BJ (cell line): ENCODE results near the gene MVD. TPM values are rescaled to one million over a fixed set of nuclear protein-coding genes. Genes with fewer than 3 reads are reported as not detected.

ENCODE experiments used
- CTCF ChIA-PET: fragments of 350-600 bp; formaldehyde crosslinking; extraction: SDS; loops from one replicate; lab custom pipeline; 2021; ENCODE audit warnings: antibody characterized with exemption, inconsistent platforms; lab: Yijun Ruan, JAX
- POLR2A ChIA-PET: fragments of 300-600 bp; sonication (Branson Sonifier 250); formaldehyde crosslinking; extraction: SDS; loops from one replicate; lab custom pipeline; 2021; ENCODE audit warnings: antibody characterized with exemption; lab: Charles Lee
- DNase-seq: peaks from one replicate; pipeline ENCODE4 v3.0.0-alpha.2; 2011; ENCODE audit warnings: low read depth
- H3K27me3 ChIP-seq: 2 replicates; pipeline ENCODE4 v1.6.0; 2011; ENCODE audit warnings: low read length; ENCODE audit not compliant: control insufficient read depth, insufficient read depth
- H3K36me3 ChIP-seq: 2 replicates; pipeline ENCODE4 v1.5.1; 2011; ENCODE audit warnings: low read length; ENCODE audit not compliant: control insufficient read depth, insufficient read depth
- H3K4me3 ChIP-seq: 2 replicates; pipeline ENCODE4 v1.5.1; 2011; ENCODE audit warnings: low read depth, mild to moderate bottlenecking, control low read depth, low read length
- polyA plus RNA-seq: library from polyadenylated mRNA; depleted of rRNA; stranded (reverse); fragments of >200 nt; gene quantifications from 2 replicates; pipeline ENCODE4 v1.2.3, GENCODE V29; 2011
- TF ChIP-seq, protein P1 (sequence below): IDR thresholded peaks from 2 replicates; pipeline ENCODE4 v1.5.1; 2011; ENCODE audit warnings: low read depth, mild to moderate bottlenecking, control low read depth, inconsistent platforms, low read length, moderate library complexity; ENCODE audit not compliant: insufficient read depth

The MVD gene
- polyA plus RNA-seq, 1 experiment, result 17.4 TPM

DNA sequence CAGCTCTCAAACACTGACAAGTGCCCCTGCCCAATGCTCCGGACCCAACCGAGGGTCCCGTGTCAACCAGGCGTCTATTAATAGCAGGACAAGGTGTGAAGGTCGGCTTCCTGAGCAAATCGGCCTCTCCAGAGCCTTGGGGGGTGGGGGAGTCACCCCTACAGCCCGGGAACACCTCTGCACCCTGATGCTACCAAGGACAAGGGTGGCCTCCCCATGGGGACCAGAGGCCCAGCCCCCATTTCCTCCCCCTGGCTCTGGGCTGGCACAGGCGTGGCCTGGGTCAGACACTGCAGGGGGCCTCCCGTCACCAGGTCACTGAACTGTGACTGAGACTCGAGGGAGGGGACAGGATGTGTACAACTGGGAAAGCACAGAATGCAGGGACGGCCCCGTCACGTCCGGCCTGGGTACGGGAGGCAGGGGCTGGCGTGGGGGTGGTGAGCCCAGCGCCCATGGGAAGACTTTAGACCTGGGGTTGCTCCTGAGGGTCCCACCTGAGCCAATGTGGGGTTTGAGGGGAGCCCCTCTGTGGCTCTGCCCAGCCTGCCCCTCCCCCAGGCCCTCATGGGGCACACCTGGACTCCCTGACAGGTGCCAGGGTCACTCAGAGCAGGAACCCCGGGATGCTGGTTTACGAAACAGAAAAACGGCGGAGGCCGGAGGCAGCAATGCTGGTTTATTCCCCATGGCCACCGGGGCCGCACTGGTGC is 11.5 kb downstream of the MVD start:
- ChIA-PET POLR2A (no interaction called here), CTCF (interaction anchor here (0.5 kb wide), 1 partner anchor 13 kb away, joined by 4 read pairs; no protein-coding TSS in a partner anchor)
- Histone ChIP-seq H3K36me3 (peaks cover 6% of the 10 kb centered on the region), H3K4me3 (peak overlapping the region; percentile 86), H3K27me3 (no peaks in the 10 kb centered on the region)
- DNase-seq, result no peak
- TF ChIP-seq, protein P1, sequence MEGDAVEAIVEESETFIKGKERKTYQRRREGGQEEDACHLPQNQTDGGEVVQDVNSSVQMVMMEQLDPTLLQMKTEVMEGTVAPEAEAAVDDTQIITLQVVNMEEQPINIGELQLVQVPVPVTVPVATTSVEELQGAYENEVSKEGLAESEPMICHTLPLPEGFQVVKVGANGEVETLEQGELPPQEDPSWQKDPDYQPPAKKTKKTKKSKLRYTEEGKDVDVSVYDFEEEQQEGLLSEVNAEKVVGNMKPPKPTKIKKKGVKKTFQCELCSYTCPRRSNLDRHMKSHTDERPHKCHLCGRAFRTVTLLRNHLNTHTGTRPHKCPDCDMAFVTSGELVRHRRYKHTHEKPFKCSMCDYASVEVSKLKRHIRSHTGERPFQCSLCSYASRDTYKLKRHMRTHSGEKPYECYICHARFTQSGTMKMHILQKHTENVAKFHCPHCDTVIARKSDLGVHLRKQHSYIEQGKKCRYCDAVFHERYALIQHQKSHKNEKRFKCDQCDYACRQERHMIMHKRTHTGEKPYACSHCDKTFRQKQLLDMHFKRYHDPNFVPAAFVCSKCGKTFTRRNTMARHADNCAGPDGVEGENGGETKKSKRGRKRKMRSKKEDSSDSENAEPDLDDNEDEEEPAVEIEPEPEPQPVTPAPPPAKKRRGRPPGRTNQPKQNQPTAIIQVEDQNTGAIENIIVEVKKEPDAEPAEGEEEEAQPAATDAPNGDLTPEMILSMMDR, result no peak

DNA sequence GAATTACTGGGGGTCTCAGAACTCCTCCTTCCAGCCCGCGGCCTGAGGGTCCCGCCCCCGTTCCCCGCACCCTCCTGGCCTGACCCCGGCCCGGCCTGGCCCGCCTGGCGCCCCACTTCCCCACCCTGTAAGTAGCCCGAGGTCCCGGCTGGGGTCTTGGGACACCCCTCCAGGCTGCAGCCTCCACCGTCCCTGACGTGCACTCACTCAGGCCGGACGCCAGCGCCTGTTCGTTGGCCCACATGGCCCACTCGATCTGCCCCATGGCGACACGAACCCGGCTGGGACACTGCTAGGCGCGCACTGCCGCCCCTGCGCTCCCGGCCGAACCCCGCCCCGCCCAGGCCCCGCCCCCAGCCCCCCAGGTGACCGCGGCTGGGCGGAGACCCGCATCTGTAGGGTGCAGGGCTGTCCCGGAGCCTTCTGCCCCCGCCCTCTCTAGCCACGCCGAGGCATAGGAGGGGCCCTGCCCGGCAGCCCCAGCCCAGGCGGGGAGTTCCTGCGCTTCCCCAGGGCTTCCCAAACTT is 12.1 kb downstream of the MVD start, which contains the start of gene CYBA:
CYBA (minus strand) TSS at position 305 of the 527 bp plus-strand sequence; CDS start at position 265, 40 bp downstream.
- ChIA-PET CTCF (no interaction called here), POLR2A (no interaction called here)
- TF ChIP-seq, protein P1, result no peak
- Histone ChIP-seq H3K4me3 (peak within 1 kb of the TSS; percentile 86), H3K36me3 (peaks cover 6% of the 10 kb centered on the region), H3K27me3 (no peaks in the 10 kb centered on the region)
- no peak for DNase-seq

DNA sequence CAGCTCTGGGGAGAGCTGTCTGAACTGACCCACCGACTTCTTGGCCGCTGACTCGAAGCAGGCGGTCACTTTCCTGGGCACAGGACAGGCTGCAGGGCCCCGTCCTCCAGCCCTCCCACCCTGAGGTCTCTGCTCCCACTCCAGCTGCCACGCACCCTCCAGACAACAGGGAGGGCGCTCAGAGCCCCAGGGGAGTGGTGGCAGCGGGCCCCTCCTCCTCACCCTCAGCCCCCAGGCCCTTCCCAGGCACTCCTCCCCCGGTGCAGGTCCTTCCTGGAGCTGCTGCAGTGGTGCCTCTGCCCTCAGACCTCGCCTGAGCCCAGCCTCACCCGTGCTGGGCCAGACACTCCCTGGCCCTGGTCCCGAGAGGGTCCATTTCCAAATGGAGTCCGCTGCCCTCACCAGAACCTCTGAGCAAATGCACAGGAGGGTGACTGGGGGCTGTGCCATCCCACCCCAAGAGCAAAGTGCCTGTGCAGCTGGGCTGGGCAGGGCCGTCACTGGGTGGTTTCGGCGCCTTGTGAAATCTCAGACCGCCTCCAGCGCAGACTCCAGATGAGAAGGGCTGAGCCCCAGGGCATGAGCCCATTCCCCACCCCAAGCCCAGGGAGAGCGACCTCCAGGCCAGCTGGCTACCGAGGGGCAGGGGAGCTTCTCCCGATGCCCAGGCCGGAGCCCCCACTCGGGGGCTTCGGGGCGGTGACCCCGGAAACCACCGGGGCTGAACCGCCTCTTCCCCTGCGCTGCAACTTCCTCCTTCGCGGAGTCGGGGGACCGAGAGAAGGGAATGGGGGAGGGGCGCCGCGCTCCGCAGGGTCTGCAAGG is 12.8 kb downstream of the MVD start:
- no peaks in the 10 kb centered on the region for H3K27me3 ChIP-seq
- POLR2A ChIA-PET, result no interaction called here
- DNase-seq, result no peak
- H3K4me3 ChIP-seq, result peak overlapping the region; percentile 86
- CTCF ChIA-PET, result interaction anchor here (1.5 kb wide), 1 partner anchor 11 kb away, joined by 3 read pairs; no protein-coding TSS in a partner anchor
- TF ChIP-seq, protein P1, result no peak
- peaks cover 4% of the 10 kb centered on the region for H3K36me3 ChIP-seq

DNA sequence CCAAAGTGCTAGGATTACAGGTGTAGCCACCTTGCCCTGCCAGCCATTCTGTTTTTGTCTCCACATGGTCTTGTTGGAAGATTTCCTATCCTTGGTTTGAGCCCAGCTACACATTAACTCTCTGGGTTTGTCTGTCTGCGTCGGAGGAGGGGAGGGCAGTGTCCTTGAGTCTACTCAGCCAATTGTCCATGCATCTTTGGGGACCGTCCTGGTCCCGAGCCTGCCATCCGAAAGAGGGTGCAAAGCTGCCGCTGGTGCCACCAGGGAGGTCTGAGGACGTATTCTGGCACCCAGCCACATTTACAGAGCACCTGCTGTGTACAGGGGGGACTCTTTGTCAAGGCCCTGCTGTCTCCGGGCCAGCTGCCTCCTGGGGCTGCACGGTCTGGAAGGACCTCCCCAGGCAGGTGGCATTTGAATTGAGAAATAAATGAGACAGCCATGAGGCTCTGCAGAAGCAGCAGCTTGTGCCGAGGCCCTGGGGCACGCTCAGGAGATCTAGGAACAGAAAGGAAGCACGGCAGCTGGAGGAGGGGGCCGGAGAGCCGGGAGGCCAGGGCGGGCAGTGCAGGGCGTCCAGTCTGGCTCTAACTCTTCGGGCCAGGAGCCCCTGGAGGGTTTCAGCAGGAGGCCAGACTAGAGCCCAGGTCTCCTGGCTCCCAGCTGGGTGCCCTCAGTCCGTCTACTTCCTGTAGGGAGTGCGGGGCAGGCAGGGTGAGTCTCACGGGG is 13.5 kb downstream of the MVD start:
- TF ChIP-seq, protein P1, result no peak
- peak overlapping the region; percentile 86 for H3K4me3 ChIP-seq
- peaks cover 1% of the 10 kb centered on the region; the same call in 1 of the 2 replicates for H3K36me3 ChIP-seq
- CTCF ChIA-PET, result interaction anchor here (1.5 kb wide), 1 partner anchor 10 kb away, joined by 3 read pairs; no protein-coding TSS in a partner anchor
- no peaks in the 10 kb centered on the region for H3K27me3 ChIP-seq
- POLR2A ChIA-PET, result no interaction called here
- DNase-seq, result no peak
